Natural killer cell (primary cell): ENCODE measurements around the gene C6orf62. TPM values are rescaled to one million over a fixed set of nuclear protein-coding genes. Genes with fewer than 3 reads are reported as not detected.

Source experiments
- ATAC-seq, 3 donors: fragments of 150-1000 bp in 2 of 3; fragments of 200-7000 bp in 1 of 3; cut with Tn5 transposase; 1 replicate in 1 of 3; 2 replicates in 2 of 3; pipeline ENCODE4 v1.10.0; 2021; ENCODE audit warnings: mild to moderate bottlenecking in 2 of 3, moderate library complexity in 2 of 3
- DNase-seq, 2 donors: peaks; one replicate each; pipeline versions ENCODE4 v3.0.0 to v3.0.0-alpha.2; 2013 to 2021; ENCODE audit warnings: mixed read lengths in 1 of 2
- H3K27ac ChIP-seq: one replicate; pipeline ENCODE4 v1.5.1; 2013; ENCODE audit warnings: mild to moderate bottlenecking, low read length
- H3K27me3 ChIP-seq: one replicate; pipeline ENCODE4 v1.6.1; 2013; ENCODE audit warnings: low read length; ENCODE audit not compliant: control insufficient read depth, insufficient read depth
- H3K36me3 ChIP-seq: one replicate; pipeline ENCODE4 v1.6.1; 2013; ENCODE audit warnings: low read length; ENCODE audit not compliant: control insufficient read depth, insufficient read depth
- H3K4me1 ChIP-seq: one replicate; pipeline ENCODE4 v1.6.1; 2013; ENCODE audit warnings: low read length; ENCODE audit not compliant: control insufficient read depth, insufficient read depth
- H3K4me3 ChIP-seq: one replicate; pipeline ENCODE4 v1.5.1; 2013; ENCODE audit warnings: low read length
- H3K9me3 ChIP-seq: one replicate; pipeline ENCODE4 v1.6.1; 2013; ENCODE audit warnings: low read length; ENCODE audit not compliant: control insufficient read depth, insufficient read depth
- H3K27ac Mint-ChIP-seq, 2 donors: one replicate each; pipeline ENCODE4 v1.8.0; 2022; ENCODE audit warnings: mild to moderate bottlenecking in 2 of 2, mixed read lengths in 2 of 2, moderate library complexity in 1 of 2
- H3K27me3 Mint-ChIP-seq, 2 donors: one replicate each; pipeline ENCODE4 v1.8.0; 2022; ENCODE audit warnings: low read depth in 2 of 2, mixed read lengths in 2 of 2
- H3K36me3 Mint-ChIP-seq: one replicate; pipeline ENCODE4 v1.8.0; 2022; ENCODE audit warnings: mixed read lengths
- H3K4me1 Mint-ChIP-seq, 2 donors: one replicate each; pipeline ENCODE4 v1.8.0; 2022; ENCODE audit warnings: mixed read lengths in 2 of 2
- H3K4me3 Mint-ChIP-seq: one replicate; pipeline ENCODE4 v1.8.0; 2022; ENCODE audit warnings: mild to moderate bottlenecking, moderate library complexity, mixed read lengths
- H3K9me3 Mint-ChIP-seq, 2 donors: one replicate each; pipeline ENCODE4 v1.8.0; 2022; ENCODE audit warnings: mixed read lengths in 2 of 2
- WGBS: methylation state at CpG from one replicate; pipeline ENCODE4 v1.1.7; 2013; ENCODE audit warnings: missing lambda C conversion rate; ENCODE audit not compliant: insufficient coverage; 5-methylcytosine and 5-hydroxymethylcytosine counted together
- intact Hi-C: fragments of 100-400 bp; cut with micrococcal nuclease; formaldehyde crosslinking; loops from one replicate; pipeline ENCODE4 v1.14.2; 2022
- total RNA-seq, 4 donors: library from RNA; stranded (reverse); fragments of 120-200 nt in 1 of 4; gene quantifications; one replicate each; pipeline versions ENCODE4 v1.2.3 to v1.2.4, GENCODE V29; 2013 to 2022
- TF ChIP-seq, protein P1 (sequence below): fragments of 200-600 bp; IDR thresholded peaks from one replicate; pipeline ENCODE4 v1.8.0; 2022; ENCODE audit warnings: antibody characterized with exemption

Gene C6orf62
- total RNA-seq, 3 donors from 2014 or later (not counting 1 experiment from before 2014, with no cell fraction given), result 129 to 163 (median 130) TPM

GRCh38 chr6:24721461-24722215, 2.7 kb upstream of the C6orf62 start:
- Mint-ChIP-seq H3K4me3 (peak overlapping the region; percentile 100), H3K27ac (peak overlapping the region; percentile 96 to 99), H3K9me3 (no peaks in the 10 kb centered on the region), H3K36me3 (no peaks in the 10 kb centered on the region), H3K27me3 (peaks cover 5 to 7% of the 10 kb centered on the region in 2 donors), H3K4me1 (peaks cover 46 to 54% of the 10 kb centered on the region in 2 donors)
- H3K4me1 ChIP-seq, result peaks cover 23% of the 10 kb centered on the region
- intact Hi-C loops, result loop anchor here (1.0 to 2.0 kb wide), 3 partner anchors 53 to 1305 kb away; partner anchors contain the start of gene GMNN
- ATAC-seq, result peak; percentile 56 to 73 (median 62)
- peak in 1 of 2 donors; percentile 91 for DNase-seq
- H3K4me3 ChIP-seq, result peak overlapping the region; percentile 100
- TF ChIP-seq, protein P1, sequence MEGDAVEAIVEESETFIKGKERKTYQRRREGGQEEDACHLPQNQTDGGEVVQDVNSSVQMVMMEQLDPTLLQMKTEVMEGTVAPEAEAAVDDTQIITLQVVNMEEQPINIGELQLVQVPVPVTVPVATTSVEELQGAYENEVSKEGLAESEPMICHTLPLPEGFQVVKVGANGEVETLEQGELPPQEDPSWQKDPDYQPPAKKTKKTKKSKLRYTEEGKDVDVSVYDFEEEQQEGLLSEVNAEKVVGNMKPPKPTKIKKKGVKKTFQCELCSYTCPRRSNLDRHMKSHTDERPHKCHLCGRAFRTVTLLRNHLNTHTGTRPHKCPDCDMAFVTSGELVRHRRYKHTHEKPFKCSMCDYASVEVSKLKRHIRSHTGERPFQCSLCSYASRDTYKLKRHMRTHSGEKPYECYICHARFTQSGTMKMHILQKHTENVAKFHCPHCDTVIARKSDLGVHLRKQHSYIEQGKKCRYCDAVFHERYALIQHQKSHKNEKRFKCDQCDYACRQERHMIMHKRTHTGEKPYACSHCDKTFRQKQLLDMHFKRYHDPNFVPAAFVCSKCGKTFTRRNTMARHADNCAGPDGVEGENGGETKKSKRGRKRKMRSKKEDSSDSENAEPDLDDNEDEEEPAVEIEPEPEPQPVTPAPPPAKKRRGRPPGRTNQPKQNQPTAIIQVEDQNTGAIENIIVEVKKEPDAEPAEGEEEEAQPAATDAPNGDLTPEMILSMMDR, result no peak
- peaks cover 10% of the 10 kb centered on the region for H3K36me3 ChIP-seq
- no peaks in the 10 kb centered on the region for H3K27me3 ChIP-seq
- WGBS, result 9% methylated on average over 26 of the region's 26 CpGs
- peak overlapping the region; percentile 100 for H3K27ac ChIP-seq
- no peaks in the 10 kb centered on the region for H3K9me3 ChIP-seq

DNA sequence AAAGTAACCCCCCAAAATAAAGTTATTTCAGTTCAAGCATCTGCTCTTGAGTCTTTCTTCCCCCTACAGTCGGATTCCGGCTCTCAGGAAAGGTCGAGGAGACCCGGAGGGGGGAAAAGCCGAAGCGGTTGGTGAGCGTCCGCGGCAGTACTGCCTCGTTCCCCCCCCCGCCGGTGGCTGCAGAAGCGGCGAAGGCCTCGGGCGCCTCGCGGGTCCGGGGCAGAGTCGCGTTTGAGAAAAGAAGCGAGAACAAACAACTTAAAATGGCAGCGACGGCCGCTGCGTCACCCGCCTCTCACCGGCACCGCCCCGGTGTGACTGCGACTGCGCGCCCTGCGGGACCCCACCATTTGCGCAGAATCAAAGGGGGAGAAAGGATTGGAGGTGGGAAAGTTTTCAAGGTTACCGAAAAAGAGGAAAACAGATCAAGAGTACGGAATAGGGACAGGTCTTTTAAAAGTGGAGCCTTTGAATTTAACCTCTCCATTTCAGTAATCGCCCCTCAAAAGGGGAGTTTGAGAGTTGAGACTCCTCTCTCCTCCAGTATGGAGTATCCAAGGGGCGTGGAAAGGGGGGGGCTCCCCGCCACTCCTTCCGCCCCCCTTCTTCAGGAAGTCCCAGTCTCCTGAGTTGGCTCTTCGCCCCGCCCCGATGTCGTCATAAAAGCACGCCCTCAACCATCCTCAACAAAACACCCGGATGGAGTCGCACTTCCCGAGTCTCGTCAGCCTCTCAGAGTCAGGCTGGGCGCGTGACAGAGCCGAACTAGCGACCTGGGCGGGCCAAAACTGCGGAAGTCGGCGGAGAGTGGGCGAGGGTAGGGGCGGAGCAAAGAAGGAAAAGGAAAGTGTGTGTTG, 1.9 kb upstream of the C6orf62 start:
- H3K27me3 Mint-ChIP-seq, result no peaks in the 10 kb centered on the region
- Histone ChIP-seq H3K36me3 (peaks cover 17% of the 10 kb centered on the region), H3K4me1 (peaks cover 28% of the 10 kb centered on the region), H3K4me3 (peak overlapping the region; percentile 100), H3K27me3 (no peaks in the 10 kb centered on the region), H3K9me3 (no peaks in the 10 kb centered on the region), H3K27ac (peak overlapping the region; percentile 100)
- DNase-seq (peak; percentile 100), ATAC-seq (peak; percentile 75 to 93 (median 79))
- no peaks in the 10 kb centered on the region for H3K9me3 Mint-ChIP-seq
- peaks cover 52 to 62% of the 10 kb centered on the region in 2 donors for H3K4me1 Mint-ChIP-seq
- peak overlapping the region; percentile 96 to 99 for H3K27ac Mint-ChIP-seq
- TF ChIP-seq, protein P1, result no peak
- H3K36me3 Mint-ChIP-seq, result no peaks in the 10 kb centered on the region
- WGBS, result under 1% methylated on average over 57 of the region's 60 CpGs
- peak overlapping the region; percentile 100 for H3K4me3 Mint-ChIP-seq
- intact Hi-C loops, result loop anchor here (1.0 to 2.0 kb wide), 3 partner anchors 53 to 1306 kb away; partner anchors contain the start of gene GMNN

- H3K4me1 Mint-ChIP-seq, result peaks cover 58 to 65% of the 10 kb centered on the region in 2 donors
- no peaks in the 10 kb centered on the region for H3K27me3 ChIP-seq
- DNase-seq (peak; percentile 76 to 87), ATAC-seq (peak; percentile 3 to 11 (median 10))
- peaks cover 21% of the 10 kb centered on the region for H3K36me3 ChIP-seq
- no peaks in the 10 kb centered on the region for H3K9me3 ChIP-seq
- peak overlapping the region; percentile 100 for H3K27ac ChIP-seq
- no peaks in the 10 kb centered on the region for H3K36me3 Mint-ChIP-seq
- TF ChIP-seq, protein P1, result no peak
- under 1% methylated on average over 36 of the region's 39 CpGs for WGBS
- peak overlapping the region; percentile 100 for H3K4me3 ChIP-seq
- peak overlapping the region; percentile 100 for H3K4me3 Mint-ChIP-seq
- no peaks in the 10 kb centered on the region for H3K9me3 Mint-ChIP-seq
- intact Hi-C loops, result loop anchor here (2.0 kb wide), 2 partner anchors 287 to 1307 kb away; a partner anchor contains a TSS
- no peaks in the 10 kb centered on the region for H3K27me3 Mint-ChIP-seq
- H3K27ac Mint-ChIP-seq, result peak overlapping the region; percentile 96 to 99
- peaks cover 32% of the 10 kb centered on the region for H3K4me1 ChIP-seq
Observed at GRCh38 chr6:24720131-24720603, 1.2 kb upstream of the C6orf62 start.
